LoVo (cell line): ENCODE measurements around the gene DMTF1.

Source experiments
- DNase-seq: peaks from one replicate; pipeline ENCODE4 v3.0.0-alpha.2; 2016; ENCODE audit warnings: low spot score

Gene DMTF1

DNA sequence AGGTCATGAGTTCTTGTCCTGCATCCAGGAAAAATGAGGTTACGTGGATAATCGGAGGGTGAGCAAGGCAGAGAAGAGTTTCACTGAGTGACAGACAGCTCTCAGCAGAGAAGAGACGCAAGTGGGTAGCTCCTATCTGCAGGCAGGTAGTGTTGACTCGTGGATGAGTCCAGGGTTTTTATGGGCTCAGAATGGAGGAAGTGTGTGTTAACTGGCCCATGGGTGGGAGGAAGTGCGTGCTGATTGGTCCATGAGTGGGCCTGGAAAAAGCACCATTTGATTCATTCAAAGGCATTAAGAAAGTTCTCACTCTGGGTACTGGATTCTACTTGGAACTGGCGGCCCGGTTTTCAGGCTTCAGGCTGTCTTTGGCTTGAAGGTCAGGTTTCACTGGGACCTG lies 4.8 kb upstream of the DMTF1 start:
- DNase-seq, result no peak

DNA sequence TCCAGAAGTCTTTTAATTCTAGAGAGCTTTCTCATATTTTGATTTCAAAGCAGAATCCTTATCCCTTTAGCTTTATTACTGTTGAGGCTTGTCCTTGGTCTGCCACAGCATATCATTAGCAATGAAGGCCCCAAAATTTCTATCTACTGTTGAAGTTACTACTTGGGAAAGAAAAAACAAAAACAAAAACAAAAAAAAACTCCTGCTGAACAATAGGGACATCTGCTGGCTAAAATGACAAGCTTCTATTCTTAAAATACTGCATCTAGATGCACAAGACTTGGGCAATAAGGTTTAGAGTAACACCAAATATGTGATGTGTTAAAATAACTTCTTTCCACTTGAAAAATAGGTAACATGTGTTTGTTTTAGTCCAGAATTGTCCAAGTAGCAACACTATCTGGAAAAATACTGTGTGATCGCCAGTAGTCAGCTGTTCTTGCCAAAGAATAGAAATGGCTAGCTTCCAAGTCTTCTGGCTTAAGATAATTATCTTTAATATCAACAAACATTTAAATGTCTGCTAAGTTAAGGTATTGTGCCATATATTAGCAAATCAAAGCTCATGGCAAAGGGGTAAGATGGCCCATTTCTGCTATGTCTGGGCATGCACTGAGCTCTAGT lies 3.8 kb upstream of the DMTF1 start:
- DNase-seq, result peak; percentile 57

DNA sequence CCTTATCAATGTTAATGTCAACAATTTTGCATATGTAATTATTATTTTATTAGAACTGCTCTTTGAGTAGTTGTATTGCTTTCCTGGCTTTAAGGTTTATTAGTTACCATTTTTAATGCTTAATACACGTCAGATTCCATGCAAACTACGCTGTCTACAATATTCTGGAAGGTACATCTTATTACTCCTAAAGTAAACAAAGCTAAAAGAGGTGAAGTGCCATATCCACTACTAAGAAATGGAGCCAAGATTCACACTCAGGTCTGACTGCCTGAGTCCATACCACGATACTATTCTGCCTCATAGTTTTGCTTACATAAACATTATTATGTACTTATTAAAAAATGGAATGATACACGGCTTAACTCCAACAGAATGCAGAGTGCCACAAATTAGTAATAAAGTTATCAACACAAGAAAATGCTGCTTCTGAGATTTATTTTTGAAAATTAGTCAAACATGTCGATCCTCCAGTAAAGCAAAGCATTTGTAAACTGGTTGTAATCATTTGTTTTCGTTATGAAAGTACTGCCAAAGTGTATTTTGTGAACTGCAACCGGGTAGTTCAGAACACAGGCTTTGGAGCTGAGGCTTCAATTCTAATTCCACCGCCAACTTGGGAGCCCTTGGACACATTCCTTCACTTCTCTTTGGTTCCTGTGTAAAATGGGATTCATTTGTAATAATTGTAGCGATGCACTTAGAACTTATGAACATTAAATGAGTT lies 1.1 kb upstream of the DMTF1 start:
- DNase-seq, result no peak

DNA sequence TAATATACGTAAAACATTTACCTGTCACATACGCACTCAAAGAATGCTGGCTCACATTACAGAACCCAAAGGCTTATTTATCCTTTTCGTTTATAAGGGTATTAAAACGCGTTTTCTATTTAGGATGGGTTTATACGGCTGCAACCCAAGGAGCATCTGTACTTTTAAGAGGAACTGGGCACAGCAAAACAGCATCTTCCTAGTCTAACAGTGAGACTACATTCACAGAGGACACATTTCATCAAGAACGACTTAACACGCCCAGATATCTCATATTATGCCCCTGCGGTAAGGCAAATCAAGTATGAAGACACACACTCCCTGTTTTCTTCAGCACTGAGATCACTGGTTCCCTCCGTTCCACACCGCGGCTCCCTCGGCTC lies 533 bp upstream of the DMTF1 start:
- peak; percentile 5 for DNase-seq

DNA sequence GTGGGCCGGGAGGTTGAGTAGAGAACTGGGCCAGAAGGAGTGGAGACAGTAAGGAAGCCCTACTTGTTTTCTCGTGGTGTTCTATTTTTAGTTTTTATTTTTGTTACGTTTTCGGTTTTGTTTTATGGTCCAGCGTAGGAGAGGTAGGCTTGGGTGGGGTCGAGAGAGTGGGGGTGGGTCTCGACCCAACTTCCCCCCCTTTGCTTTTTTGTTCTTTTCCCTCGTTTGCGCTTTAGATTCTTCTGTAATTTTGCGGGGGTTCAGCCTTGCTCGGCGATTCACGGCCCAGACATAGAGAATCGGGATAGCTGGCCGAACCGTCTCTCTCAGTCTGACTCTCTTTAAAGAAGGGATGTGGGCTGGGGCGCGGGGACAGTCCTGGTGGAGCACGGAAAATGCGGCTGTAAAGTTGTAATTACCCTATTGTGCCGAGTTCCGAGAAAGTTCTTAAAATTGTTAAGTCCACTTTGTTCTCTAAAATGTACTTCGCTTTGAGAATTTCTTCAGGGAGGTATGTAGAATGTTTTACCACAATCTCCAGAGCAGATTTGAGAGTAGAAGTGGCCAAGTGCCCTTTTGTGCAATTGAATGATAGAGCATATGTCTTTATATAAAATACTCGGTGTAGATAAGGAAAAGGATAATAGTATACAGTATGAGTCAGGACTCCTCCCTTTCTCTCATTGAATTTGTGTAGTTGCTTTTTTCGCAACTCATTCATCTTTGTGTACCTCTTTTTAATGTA lies 816 bp downstream of the DMTF1 start:
- peak; percentile 36 for DNase-seq

DNA sequence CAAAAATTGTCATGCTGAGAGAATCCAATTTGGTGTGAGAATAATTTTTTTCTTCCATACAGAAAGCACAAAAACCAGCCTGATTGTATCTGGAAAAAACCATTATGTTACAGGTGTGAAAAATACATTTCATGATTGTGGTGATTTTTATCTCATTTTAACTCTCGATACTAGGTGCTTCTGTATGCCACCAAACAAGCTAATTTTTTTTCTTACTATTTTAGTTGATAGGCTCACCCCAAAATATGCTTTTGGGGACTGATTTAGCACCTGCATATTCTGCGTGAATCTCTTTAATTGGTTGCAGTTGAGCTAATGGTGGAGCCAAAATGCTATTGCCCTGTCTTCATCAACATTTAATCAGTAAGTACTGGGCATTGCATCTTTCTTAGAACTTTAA lies 1.9 kb downstream of the DMTF1 start:
- no peak for DNase-seq

DNA sequence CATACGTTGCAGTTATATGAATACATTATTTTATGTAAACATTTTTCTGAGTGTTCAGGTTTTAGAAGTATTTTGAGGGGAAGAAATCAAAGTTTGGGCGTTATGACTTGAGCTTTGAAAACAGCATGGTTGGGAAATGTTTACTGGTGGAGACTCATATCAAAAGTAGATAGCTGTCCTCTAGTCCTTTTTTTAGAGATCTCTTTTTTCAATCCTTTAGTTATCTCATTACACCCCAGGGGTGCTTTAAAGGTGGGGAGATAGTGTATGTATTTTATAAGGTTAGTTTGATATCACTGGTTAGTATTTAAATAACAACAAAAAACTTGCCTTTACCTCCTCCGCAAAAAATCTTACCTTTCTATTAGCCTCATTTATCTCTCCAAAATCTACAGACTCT lies 2.3 kb downstream of the DMTF1 start:
- DNase-seq, result no peak

DNA sequence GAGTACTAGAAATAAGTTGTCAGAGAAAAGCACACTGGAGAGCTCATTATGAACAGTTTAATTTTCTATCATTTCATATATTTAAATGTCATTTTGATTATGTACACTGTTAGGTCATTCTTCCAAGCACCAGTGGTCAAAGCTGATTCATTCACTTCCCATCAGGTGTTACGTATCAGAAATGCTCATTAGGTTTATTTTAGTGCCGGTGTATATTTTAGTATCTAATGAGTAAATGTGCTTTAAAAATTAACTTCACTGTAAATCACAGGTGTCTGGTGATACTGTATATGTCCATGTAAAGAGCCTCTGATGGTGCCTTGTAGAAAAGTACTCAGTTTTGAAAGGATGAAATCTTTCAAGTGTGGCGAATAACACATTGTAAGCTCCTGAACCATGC lies 3.5 kb downstream of the DMTF1 start:
- no peak for DNase-seq

DNA sequence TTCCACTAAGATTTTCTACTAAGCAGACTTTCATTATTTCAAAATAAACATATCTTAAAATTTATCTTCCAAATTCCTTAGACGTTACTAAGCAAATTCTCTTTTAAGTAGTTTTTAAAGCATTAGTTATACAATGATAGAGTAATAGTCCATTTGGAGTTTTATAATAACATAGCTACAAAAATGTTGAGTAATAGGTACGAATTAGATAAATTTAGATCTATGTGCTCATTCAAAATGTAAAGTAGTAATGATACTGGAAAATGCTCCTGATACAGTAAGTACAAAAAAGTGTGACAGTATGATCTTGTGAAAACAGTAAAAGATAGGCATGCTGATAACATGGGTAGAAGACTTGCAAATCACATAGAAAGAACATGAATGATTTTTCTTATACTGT lies 4.5 kb downstream of the DMTF1 start:
- DNase-seq, result no peak

DNA sequence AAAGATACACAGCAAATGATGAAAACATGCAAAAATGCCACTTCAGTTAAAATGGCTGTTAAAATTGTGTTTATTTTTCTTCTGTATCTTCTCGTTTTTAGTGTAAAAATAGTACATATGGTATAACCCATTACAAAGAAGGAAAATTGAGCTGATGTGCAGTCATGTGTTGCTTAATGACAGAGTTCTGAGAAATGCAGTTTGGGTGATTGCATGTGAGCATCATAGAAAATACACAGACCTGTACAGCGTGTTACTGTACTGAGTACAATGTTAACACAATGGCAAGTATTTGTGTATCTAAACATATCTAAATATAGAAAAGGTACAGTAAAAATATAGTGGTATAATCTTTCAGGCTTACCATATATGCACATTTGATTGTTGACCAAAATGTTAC lies 7.3 kb downstream of the DMTF1 start:
- no peak for DNase-seq

DNA sequence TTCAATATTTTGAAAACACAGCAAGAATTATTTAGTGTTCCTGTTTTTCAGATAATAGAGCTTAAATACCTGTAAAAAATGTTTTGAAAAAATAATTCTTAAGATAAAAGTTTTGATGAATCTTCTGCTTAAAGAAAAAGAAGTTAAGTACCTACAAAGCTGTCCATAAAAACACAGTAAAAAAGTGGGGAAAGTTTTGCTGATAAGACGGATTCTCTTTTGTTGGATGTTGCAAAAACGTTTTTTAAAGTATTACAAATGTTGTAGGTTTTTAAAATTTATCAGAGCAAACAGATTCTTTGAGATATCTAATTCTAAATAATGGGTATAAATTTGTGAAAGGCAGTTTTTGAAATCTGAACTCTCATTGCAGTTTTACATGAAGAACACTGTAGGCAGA lies 12.2 kb downstream of the DMTF1 start:
- DNase-seq, result no peak

DNA sequence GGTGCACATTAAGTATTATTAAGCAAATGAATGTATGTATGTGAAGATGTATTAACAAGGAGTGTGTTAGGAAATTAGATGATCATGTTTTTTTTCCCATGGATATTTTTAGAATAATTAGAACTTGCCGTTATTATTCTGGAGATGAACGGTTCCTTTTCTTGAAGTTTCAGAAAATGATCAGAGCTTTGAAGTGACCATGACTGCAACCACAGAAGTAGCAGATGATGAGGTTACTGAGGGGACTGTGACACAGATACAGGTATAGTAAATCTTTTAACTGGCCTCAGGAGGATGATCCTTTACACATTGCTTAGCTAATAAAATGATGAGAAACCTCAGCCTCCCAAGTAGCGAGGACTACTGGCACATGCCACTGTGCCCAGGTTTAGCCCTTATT lies 18.6 kb downstream of the DMTF1 start:
- no peak for DNase-seq

DNA sequence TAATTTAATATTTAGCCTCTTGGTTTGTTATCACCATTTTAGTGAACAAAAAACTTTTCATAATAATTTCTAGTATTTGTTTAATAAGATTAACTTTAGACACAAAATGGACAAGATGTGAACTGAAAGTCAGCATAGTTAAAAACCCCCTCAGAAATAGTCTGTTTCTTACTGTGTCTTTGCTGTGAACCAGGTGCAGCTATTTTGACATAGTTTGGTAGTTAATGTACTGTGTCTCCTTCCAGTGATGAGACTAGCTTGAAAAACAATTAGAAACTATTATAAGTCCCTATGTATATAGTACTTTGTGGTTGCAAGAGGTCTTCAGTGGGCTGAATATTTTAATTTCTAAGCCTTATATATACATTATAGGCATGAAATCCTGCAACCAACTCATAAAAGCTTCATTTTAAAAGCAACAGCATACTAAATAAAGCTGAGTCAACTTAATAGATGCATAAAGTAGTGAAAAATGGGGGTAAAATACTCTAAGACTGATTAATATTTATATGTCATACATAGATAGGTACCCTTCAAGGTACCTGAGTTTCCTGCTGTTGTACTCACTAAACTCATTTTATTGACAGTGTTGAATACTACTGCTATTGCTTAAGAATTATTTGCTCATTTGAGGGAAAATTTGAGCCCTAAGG lies 19.2 kb downstream of the DMTF1 start:
- no peak for DNase-seq

DNA sequence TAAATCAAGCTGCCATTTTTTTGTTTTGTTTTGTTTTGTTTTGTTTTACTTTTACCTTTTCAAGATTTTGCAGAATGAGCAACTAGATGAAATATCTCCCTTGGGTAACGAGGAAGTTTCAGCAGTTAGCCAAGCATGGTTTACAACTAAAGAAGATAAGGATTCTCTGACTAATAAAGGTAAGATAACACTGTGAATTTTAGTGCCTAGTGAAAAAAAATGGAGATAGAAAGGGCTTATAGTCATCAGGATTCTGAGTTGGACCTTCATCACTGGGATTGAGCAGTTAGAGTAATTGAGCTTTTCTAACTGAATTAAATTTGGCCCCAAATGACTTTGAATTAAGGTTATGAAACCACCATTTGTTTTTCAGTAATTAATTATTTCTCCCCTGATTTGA lies 21.2 kb downstream of the DMTF1 start:
- no peak for DNase-seq

DNA sequence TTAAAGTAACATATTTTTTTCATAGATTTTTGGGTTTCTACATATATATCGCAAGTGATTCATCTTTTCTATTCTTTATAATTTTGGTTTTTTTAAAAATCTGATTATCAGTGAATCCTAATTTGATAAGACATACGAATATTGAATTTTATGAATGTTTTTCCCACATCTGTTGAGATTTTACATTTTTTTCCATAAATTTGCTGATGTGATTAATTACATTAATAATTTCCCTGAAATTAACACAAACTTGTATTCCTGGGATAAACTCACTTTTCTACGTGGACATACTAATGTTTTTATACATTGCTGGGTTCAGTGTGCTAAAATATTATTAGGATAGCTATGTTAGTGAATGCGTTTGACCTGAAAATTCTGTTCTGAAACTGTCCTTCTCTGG lies 26.1 kb downstream of the DMTF1 start:
- DNase-seq, result no peak

DNA sequence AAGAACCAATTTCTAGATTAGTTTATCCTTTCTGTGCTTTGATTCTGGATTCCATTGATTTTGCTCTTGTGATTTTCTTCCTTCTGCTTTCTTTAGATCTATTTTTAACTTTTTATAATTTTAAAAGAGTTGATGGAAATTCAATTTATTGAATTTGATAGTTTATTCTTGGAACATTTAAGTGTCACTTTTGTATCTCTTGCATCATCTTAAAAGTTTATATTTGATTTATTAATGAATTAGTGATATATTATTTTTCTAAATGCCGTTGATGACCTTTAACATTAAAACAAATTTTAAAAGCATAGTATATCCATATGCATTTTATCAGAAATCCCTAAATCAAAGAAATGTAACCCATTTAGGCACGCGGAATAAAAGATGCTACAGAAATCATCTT lies 26.9 kb downstream of the DMTF1 start:
- DNase-seq, result no peak

DNA sequence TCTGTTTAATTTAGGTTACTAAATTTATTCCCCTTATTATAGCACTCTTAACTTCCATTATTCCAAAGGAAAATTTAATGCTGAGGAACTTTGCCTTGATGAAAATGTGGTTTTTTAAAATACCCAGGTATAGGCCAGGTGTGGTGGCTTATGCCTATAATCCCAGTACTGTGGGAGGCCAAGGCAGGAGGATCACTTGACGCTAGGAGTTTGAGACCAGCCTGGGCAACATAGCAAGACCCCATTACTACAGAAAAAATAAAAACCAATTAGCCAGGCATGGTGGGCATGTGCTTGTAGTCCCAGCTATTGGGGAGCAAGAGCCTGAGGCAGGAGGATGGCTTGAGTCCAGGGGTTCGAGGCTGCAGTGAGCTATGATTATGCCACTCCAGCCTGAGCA lies 34.9 kb downstream of the DMTF1 start:
- DNase-seq, result no peak

DNA sequence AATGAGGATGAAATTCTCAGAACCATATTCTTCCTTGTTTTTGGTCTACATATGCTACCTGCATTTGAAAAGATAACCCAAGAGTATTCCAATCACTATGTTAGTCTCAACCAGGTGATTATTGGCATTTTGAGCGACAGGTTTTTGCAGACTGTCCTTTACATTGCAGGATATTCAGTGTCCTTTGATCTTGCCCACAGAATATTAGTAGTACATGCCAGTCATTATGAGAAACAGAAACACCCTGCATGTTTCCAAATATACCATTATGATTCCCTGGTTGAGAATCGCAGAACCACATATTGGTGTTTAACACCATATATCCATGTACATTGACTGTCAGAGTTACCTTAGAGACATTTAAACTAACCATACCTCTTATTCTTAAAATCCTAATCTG lies 36.7 kb downstream of the DMTF1 start:
- DNase-seq, result no peak

DNA sequence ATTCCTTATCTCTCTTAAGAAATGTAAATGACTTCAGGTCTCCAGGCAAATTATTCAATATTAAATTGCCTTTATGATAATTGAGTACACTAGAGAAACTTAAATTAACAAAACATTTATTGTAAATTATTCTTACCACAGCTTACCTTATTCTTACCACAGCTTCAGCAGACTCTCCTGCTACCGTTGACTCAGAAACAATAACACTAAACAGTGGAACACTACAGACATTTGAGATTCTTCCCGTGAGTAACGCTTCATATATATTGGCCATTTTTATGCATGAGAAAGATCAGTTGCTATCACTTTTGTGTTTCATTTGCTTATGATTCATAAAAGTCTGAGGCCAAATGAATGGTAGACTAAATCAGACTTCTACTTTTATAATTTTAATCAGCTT lies 38.5 kb downstream of the DMTF1 start:
- no peak for DNase-seq

DNA sequence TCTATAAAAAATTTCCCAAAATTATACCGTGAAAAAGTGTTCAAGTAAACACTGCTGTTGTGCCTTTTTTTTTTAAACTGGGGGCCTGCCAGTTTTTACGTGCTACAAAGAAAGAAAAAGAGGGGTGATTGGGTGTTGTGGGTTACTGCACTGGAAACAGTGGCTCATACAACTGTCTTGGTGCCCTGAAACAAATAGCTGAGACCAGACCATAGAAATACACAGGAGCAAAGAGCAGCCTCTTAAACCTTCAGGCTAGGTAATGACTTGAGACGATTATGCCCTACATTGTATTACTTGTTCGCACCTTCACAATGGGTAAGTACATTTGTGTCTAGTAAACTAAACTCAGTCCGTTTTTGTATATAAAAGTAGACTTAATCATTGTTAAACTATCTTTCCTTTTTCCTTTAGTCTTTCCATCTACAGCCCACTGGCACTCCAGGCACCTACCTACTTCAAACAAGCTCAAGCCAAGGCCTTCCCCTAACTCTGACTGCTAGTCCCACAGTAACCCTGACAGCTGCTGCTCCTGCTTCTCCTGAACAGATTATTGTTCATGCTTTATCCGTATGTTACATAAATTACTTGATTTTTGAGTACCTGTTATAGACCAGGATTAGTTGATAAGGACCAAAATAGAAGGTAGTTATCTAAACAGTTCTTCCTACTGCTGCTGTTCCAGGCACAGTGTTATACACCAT lies 40.7 kb downstream of the DMTF1 start:
- no peak for DNase-seq

DNA sequence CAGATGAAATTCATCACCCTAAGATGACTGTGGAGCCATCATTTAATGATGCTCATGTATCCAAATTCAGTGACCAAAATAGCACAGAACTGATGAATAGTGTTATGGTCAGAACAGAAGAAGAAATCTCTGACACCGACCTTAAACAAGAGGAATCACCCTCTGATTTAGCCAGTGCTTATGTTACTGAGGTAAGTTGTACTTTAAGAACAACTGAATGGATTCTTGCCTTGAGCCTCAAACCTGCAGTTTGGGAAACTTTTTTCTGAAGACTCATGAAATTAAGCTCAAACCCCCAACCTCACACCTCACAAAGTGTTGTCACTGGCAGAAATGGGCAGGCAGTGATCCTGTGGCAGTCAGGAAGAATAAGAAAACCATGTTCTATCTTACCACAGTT lies 41.7 kb downstream of the DMTF1 start:
- no peak for DNase-seq

DNA sequence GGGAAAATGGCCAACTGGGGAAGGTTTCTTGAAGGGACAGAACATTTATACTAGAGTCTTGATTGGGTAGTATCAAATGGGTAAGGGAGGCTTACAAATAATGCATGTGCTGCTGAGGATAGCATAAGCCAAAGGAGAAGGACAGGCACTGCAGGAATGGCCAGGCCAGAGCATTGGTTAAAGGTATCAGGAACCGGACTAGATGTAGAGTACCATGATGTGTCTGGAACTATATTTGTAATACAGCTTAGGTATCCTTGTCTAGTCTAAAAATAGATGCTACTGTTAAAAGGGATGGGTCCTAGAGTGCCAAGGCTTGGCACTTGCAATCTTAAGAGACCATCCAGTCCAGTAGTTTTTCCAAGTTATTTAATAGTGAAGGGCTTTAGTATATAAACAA lies 47.0 kb downstream of the DMTF1 start:
- DNase-seq, result no peak
